ENCODE results near the gene CBFA2T2. TPM values are rescaled to one million over a fixed set of nuclear protein-coding genes. Genes with fewer than 3 reads are reported as not detected.

Gene CBFA2T2
- total and polyA plus RNA-seq, 2 donors (not counting 3 experiments of a cell fraction or from before 2014, with no cell fraction given) = 10.7 to 12.1 TPM

- Histone ChIP-seq H3K9me1 (replicated peaks; ENCODE audit: control insufficient read depth, extremely low read depth, insufficient read depth, low read length) (no peaks in the 10 kb centered on the region), H4K20me1 (replicated peaks; ENCODE audit: control insufficient read depth, extremely low read depth, insufficient read depth, low read length) (no peaks in the 10 kb centered on the region), H3K9ac (replicated peaks; ENCODE audit: extremely low read depth, insufficient read depth, low read length) (no peak overlapping the region), H3K4me1 (ENCODE audit: control insufficient read depth, extremely low read depth, insufficient read depth, low read length) (peaks cover 19% of the 10 kb centered on the region), H3K4me3 (replicated peaks in 1 of 3; ENCODE audit: insufficient read depth in 1 of 3, low read depth in 1 of 3, low read length in 3 of 3) (no peak overlapping the region), H3K9me3 (replicated peaks; ENCODE audit: control insufficient read depth, insufficient read depth, low read length) (no peaks in the 10 kb centered on the region), H3K79me2 (ENCODE audit: control insufficient read depth, insufficient read depth, low read length) (no peaks in the 10 kb centered on the region), H3K27ac (ENCODE audit: insufficient read depth, low read depth, low read length) (no peak overlapping the region), H2AFZ (ENCODE audit: low read depth, low read length) (no peak overlapping the region), H3K27me3 (ENCODE audit: control insufficient read depth in 2 of 2, insufficient read depth in 2 of 2, low read length in 2 of 2) (no peaks in the 10 kb centered on the region), H3K36me3 (ENCODE audit: control insufficient read depth in 2 of 2, extremely low read depth in 1 of 2, insufficient read depth in 2 of 2, low read length in 2 of 2) (peaks cover 0 to 2% of the 10 kb centered on the region in 2 experiments), H3K4me2 (ENCODE audit: insufficient read depth, low read length) (no peak overlapping the region)
- DNase-seq (ENCODE audit: low read depth, low spot score) = no peak
- dilution Hi-C loops (cut with MboI; ENCODE audit: extremely low pct_ligation_motif_present, low sequenced_read_pairs) = no loop called here
- POLR2A ChIA-PET = no interaction called here
- TF ChIP-seq MYC (IDR thresholded peaks at IDR 0.05; ENCODE audit: low read depth, low read length) = no peak
- intact Hi-C loops (cut with micrococcal nuclease) = no loop called here
- CTCF ChIA-PET = interaction anchor here (0.6 to 1.4 kb wide), 3 partner anchors 59 to 216 kb away, joined by 3 to 5 read pairs (median 4); partner anchors contain the start of gene ZNF341
- FAIRE-seq = no peak
- BruUV-seq (replicated peaks) = no TSS peak
These were observed 183.2 kb downstream of the CBFA2T2 start for GRCh38 chr20:33673114-33673409.

- no peaks in the 10 kb centered on the region for H4K20me1 ChIP-seq (replicated peaks; ENCODE audit: control insufficient read depth, extremely low read depth, insufficient read depth, low read length)
- BruUV-seq (replicated peaks) = TSS peak; percentile 16
- DNase-seq (ENCODE audit: low read depth, low spot score) (no peak), FAIRE-seq (peak; percentile 52)
- TF ChIP-seq EZH2 (IDR thresholded peaks at IDR 0.05; ENCODE audit: borderline replicate concordance, low read depth, low read length, severe bottlenecking) = no peak
- TF ChIP-seq POLR2AphosphoS5 (IDR thresholded peaks at IDR 0.05; ENCODE audit: insufficient read depth, low read depth, low read length) = no peak
- TF ChIP-seq CTCF (IDR thresholded peaks at IDR 0.05; ENCODE audit: extremely low read depth in 1 of 2, insufficient read depth in 1 of 2, low read depth in 1 of 2, low read length in 2 of 2) = no peak
- no peak for TF ChIP-seq POLR2A (IDR thresholded peaks at IDR 0.05; ENCODE audit: low read depth, low read length)
- TF ChIP-seq MAX (IDR thresholded peaks at IDR 0.05; ENCODE audit: insufficient read depth, insufficient read length) = no peak
- TF ChIP-seq JUN (IDR thresholded peaks at IDR 0.05; ENCODE audit: borderline replicate concordance, insufficient read depth, insufficient read length, low read depth) = no peak
- TF ChIP-seq MYC (IDR thresholded peaks at IDR 0.05; ENCODE audit: low read depth, low read length) = no peak
- no peak for TF ChIP-seq GATA2 (IDR thresholded peaks at IDR 0.05; ENCODE audit: insufficient read depth, insufficient read length, low read depth, low read length)
- no peak for TF ChIP-seq FOS (IDR thresholded peaks at IDR 0.05; ENCODE audit: borderline replicate concordance, insufficient read depth, low read length)
- dilution Hi-C loops (cut with MboI; ENCODE audit: extremely low pct_ligation_motif_present, low sequenced_read_pairs) (no loop called here), intact Hi-C loops (cut with micrococcal nuclease) (loop anchor here (1.0 kb wide), 2 partner anchors 11 to 58 kb away; partner anchors contain the start of gene ZNF341)
- no peaks in the 10 kb centered on the region for H3K9me3 ChIP-seq (replicated peaks; ENCODE audit: control insufficient read depth, insufficient read depth, low read length)
- H3K4me1 ChIP-seq (ENCODE audit: control insufficient read depth, extremely low read depth, insufficient read depth, low read length) = peaks cover 15% of the 10 kb centered on the region
- peak overlapping the region; percentile 37 for H3K4me2 ChIP-seq (ENCODE audit: insufficient read depth, low read length)
- POLR2A ChIA-PET = no interaction called here
- peak overlapping the region; percentile 74 for H2AFZ ChIP-seq (ENCODE audit: low read depth, low read length)
- peaks cover 0 to 1% of the 10 kb centered on the region in 2 experiments for H3K36me3 ChIP-seq (ENCODE audit: control insufficient read depth in 2 of 2, extremely low read depth in 1 of 2, insufficient read depth in 2 of 2, low read length in 2 of 2)
- no peaks in the 10 kb centered on the region for H3K9me1 ChIP-seq (replicated peaks; ENCODE audit: control insufficient read depth, extremely low read depth, insufficient read depth, low read length)
- peak overlapping the region; percentile 47 to 56 (median 47) for H3K4me3 ChIP-seq (replicated peaks in 1 of 3; ENCODE audit: insufficient read depth in 1 of 3, low read depth in 1 of 3, low read length in 3 of 3)
- no peaks in the 10 kb centered on the region for H3K27me3 ChIP-seq (ENCODE audit: control insufficient read depth in 2 of 2, insufficient read depth in 2 of 2, low read length in 2 of 2)
- CTCF ChIA-PET = interaction anchor here (0.6 to 1.4 kb wide), 2 partner anchors 90 to 216 kb away, joined by 4 to 5 read pairs; no protein-coding TSS in a partner anchor
- H3K27ac ChIP-seq (ENCODE audit: insufficient read depth, low read depth, low read length) = peak overlapping the region; percentile 30
- peak overlapping the region; percentile 63 for H3K9ac ChIP-seq (replicated peaks; ENCODE audit: extremely low read depth, insufficient read depth, low read length)
- no peaks in the 10 kb centered on the region for H3K79me2 ChIP-seq (ENCODE audit: control insufficient read depth, insufficient read depth, low read length)
These were observed 183.8 kb downstream of the CBFA2T2 start for GRCh38 chr20:33673410-33674293.
